HG03103 (cell line): Measurements from ENCODE around the gene DIAPH3.
"Not testable (repeated sequence)": the region's sequence is repeated elsewhere in the genome, so short reads cannot be mapped to it uniquely, and the experiment has no call there.

Experiments
- ATAC-seq: cut with Tn5 transposase; IDR thresholded peaks from one replicate; pipeline ENCODE4 v1.9.1; 2021; ENCODE audit warnings: low read depth; ENCODE audit not compliant: unreplicated experiment

The DIAPH3 gene, protein sequence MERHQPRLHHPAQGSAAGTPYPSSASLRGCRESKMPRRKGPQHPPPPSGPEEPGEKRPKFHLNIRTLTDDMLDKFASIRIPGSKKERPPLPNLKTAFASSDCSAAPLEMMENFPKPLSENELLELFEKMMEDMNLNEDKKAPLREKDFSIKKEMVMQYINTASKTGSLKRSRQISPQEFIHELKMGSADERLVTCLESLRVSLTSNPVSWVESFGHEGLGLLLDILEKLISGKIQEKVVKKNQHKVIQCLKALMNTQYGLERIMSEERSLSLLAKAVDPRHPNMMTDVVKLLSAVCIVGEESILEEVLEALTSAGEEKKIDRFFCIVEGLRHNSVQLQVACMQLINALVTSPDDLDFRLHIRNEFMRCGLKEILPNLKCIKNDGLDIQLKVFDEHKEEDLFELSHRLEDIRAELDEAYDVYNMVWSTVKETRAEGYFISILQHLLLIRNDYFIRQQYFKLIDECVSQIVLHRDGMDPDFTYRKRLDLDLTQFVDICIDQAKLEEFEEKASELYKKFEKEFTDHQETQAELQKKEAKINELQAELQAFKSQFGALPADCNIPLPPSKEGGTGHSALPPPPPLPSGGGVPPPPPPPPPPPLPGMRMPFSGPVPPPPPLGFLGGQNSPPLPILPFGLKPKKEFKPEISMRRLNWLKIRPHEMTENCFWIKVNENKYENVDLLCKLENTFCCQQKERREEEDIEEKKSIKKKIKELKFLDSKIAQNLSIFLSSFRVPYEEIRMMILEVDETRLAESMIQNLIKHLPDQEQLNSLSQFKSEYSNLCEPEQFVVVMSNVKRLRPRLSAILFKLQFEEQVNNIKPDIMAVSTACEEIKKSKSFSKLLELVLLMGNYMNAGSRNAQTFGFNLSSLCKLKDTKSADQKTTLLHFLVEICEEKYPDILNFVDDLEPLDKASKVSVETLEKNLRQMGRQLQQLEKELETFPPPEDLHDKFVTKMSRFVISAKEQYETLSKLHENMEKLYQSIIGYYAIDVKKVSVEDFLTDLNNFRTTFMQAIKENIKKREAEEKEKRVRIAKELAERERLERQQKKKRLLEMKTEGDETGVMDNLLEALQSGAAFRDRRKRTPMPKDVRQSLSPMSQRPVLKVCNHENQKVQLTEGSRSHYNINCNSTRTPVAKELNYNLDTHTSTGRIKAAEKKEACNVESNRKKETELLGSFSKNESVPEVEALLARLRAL

DNA sequence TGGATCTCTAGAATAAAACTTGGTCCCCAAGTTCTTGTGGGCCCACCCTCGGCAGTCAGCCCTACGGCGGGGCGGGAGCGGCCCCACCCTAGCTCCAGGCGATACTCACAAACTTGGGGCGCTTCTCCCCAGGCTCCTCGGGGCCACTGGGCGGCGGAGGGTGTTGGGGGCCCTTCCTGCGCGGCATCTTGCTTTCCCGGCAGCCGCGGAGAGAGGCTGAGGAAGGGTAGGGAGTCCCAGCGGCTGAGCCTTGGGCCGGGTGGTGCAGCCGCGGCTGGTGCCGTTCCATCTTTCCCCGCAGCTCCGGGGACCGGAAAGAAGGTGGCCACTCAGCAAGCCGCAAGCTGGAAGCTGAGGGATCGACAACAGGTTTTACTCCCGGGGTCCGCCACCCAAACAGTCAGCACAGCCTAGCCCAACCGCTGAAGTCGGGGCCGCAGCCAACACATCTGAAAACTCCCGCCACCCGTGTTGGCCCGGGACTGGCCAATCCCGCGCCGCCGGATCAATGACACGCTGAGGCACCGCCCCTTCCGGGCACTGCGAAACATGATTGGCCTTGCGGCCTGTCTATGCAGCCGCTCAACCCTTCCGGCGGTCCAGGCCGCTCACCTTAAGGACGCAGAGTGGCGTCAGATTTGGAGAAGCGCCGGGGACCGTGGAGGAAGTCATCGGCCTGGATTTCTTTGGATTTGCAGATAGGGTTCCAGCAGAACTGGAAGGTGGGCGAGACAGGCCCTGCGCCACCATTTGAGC is at the start of gene DIAPH3:
TSS of gene DIAPH3 (minus strand) at position 451 of the 756 bp plus-strand sequence. CDS start at position 289, 162 bp downstream.
- peak; percentile 100 for ATAC-seq

DNA sequence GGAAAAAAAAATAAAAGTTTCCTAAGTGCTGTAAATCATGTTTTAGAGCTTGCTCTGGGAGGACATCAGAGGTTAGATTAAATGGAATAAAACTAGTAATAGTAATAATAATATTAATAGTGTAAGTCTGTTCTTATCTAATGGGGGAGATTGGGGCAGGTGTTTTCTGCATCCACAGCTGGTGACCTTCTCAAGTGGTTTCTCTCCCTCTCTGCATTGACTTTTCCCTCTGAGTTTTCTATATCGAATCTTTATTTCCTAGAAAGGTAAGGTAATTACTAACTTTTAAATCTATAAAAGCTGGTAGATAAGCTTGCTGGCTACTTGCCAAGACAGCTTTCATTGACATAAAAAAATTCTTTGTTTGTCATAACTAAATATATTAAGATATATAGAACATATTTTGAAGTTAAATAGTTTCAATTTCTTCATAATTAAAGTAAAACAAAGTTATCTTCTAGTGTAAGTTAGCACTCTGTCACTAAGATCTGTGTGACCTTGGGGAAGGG is 49.6 kb upstream of the DIAPH3 start:
- ATAC-seq = no peak

DNA sequence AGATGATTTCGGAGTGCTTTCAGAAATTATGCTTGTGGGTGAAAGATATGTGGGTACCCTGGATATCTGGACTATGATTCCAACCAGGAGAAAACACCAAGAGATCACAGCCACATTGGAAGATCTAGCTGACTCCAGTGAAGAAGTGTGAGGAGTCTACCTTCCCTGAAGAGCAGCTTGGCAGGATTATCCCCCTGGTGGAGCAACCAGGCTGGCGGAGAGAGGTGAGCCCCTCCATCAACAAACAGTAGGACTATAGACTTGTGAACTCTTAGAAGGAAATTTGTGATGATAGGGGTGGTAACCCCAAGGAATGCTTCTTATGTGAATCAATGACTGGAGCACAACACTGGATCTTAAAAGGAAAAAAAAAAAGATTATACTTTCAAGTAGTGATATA is 47.8 kb upstream of the DIAPH3 start:
- no peak for ATAC-seq

DNA sequence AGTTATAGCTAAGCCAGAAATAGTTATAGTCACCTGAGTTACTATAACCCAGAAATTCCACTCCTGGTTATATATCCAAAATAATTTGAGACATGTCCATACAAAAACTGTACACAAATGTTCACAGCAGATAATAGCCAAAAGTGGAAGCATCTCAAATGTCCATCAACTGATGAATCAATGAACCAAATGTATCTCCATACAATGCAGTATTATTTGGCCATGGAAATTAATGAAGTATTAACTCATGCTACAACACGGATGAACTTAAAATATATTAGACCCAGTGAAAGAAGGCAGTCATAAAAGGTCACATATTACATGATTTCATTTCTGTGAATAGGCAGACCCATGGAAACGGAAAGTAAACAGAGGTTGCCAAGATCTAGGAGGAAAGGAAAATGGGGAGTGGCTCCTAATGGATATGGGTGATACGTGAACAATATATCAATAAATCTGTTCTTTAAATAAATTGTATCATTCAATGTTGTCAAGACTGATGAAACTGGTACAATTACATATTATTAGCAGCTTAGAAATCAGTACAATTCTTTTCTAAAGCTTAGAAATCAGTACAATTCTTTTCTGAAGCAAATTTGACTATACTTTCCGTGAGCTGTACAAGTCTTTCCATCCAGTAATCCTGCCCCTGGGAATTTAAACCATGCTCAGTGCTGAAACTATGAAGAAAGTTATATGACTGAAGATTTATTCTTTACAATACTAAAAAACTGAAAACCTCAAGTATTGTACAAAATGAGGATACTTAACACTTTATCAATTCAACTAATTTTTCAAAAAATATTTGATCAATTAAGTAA is 47.0 kb upstream of the DIAPH3 start:
- no peak for ATAC-seq

DNA sequence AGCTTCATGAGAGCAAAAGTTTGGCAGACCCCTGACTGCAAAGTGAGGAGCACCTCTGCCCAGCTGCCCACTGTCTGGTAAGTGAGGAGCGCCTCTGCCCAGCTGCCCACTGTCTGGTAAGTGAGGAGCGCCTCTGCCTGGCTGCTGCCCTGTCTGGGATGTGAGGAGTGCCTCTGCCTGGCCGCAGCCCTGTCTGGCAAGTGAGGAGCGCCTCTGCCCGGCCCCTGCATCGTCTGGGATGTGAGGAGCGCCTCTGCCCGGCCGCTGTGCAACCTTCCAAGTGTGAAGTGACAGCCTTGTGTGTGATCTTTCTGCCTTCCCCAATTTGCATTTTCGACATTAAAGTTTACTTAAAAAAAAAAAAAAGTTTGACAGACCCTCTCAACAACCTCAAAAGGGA is 41.8 kb upstream of the DIAPH3 start:
- ATAC-seq = not testable (repeated sequence)

DNA sequence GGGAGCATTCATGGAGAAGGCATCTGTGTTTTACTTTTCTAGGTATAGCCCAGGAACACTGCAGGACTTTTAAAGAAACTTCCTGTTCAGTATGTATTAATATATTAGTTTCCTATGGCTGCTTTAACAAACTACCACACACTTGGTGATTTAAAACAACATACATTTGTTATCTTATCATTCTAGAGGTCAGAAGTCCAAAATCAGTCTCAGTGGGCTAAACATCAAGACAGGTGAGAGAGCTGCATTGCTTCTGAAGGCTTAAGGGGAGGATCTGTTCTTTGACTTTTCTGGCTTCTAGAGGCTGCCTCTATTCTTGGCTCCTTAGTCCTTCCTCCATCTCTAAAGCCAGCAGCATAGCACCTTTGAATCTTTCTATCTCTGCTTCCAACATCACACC is 37.6 kb upstream of the DIAPH3 start:
- ATAC-seq = no peak

DNA sequence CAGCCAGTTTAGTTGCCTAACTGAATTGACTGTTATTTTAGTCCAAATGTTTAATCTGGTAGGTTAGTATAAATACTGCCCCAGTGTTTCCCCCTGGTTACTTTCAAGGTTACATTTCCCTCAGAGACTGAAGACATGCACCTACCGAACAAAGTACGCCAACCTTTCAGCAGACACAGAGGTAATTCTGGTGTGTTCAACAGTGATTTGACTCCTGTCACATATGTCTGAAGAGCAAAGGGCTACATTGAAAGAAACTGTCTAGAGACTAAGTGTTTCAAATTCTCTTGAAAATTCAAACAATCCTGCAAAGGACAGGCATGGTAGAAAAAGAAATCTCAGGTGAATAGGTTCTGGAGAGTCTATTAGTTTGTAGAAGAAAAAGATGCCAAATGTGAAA is 32.2 kb upstream of the DIAPH3 start:
- ATAC-seq = not testable (repeated sequence)

DNA sequence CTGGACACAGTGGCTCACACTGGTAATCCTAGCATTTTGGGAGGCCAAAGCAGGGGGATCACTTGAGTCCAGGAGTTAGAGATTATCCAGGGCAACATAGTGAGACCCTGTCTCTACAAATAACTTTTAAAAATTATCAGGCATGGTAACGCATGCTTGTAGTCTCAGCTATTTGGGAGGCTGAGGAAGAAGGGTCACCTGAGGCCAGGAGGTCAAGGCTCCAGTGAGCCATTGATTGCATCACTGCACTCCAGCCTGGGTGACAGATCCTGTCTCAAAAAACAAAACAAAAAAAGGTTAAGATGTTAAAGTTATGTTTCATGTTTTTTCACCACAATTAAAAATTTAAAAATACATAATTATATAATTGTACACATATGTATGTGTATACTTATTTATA is 19.2 kb upstream of the DIAPH3 start:
- ATAC-seq = no peak

DNA sequence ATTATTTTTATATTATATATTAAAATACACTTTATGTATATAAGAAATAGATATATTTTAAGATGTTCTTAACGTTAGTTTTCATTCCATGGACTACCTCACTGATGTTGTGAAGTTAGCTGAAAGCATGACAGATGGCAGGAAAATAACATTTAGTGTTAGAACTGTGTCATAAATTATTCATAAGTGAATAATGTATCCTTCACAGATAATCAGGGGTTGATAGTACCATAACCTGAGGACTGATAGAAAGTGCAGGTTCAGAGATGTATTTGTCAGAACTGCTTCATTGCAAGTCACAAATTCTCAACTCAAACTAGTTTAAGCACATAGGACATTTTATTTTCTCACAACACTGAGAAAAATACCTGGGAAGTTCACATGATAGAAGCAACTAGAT is 14.6 kb upstream of the DIAPH3 start:
- no peak for ATAC-seq

DNA sequence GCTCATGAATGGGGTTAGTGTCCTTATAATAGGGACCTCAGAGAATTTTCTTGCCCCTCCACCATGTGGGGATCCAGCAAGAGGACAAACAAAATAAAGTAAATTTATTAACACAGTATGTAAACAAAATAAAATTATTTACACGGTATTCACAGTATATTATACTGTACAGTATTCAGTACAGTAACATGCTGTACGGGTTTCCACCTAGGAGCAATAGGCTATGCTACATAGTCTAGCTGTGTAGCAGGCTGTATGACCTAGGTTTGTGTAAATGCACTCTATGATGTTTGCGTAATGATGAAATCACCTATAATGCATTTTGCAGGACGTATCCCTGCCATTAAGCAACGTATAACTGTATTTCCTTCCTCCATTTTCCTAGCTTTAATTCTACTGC is 11.8 kb upstream of the DIAPH3 start:
- no peak for ATAC-seq

DNA sequence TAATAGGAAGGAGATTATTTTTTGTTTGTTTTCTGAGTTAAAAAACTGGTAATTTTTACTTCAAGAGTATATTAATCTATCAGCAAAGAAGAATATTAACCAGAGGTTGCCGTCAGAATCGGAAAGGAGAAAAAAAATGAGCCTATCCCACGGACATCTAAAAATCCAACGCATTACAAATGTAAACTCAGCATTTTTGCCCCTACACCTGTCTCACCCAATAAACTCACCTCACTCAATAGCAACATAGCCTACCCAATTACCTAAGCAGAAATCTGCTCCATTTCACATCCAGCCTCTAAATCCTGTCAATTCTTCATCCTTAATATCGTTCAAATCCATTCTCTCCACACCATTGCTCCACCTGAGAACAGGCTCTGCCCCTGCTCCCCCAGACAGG is 10.4 kb upstream of the DIAPH3 start:
- no peak for ATAC-seq

DNA sequence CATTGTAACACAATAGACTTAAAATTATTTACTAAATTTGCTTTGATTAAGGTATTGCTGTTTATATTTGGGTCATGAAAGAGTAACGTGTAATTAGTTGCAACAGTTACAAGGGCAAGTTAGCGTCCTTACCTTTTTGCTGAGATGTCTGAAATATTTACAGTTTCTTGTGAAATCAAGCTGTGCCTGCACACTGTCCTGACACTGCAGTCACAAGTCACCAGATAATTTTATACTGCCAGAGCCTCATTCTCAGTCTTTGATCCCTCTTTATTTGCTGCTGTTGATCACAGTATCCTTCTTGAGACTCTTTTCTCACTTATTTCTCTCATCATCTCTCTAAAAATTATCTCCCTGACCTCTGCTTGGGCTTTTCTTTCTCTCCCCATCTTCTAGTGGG is 8.4 kb upstream of the DIAPH3 start:
- no peak for ATAC-seq

DNA sequence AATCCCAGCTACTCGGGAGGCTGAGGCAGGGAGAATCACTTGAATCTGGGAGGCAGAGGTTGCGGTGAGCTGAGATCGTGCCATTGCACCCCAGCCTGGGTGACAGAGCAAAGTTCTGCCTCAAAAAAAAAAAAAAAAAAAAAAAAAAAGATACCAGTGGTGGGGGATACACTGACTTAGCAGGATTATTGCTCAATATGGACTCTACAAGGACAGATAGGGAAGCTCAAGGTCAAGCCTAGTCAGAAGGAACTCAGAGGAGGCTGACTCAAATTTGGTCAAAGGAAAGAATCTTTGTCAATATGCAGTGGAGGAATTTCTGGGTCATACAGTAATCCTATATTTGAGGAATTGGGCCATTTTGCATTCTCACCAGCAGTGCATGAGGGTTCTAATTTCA is 6.7 kb upstream of the DIAPH3 start:
- ATAC-seq = no peak

DNA sequence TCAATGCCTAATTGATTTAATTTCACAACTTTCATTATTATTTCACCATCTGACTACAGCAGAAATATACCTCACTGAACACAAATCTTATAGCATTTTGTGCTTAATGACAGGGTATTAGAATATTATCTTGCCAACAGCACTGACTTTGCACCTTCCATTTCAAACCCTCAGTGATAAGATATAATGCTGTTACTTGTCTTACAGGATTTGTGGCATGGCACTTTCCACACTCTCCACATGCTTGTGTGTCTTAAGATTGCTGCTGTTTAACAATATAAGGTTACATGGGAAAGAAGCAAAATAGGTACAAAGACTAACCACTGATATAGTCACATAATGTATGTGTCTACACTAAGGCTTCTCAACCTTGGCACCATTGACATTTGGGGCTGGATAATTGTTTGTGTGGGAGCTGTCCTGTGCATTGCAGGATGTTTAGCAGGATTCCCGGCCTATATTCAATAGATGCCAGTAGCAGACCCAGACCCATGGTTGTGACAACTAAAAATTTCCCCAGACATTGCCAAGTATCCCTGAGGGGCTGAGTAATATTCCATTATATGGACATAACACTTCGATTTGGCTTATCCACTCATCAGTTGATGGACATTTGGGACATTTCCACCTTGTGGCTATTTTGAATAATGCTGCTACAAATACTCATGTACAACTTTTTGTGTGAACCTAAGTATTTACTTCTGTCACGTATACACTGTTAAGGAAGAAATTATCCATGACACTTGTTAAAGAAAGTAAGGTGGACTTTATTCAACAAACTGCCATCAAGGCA is 5.7 kb upstream of the DIAPH3 start:
- ATAC-seq = no peak

DNA sequence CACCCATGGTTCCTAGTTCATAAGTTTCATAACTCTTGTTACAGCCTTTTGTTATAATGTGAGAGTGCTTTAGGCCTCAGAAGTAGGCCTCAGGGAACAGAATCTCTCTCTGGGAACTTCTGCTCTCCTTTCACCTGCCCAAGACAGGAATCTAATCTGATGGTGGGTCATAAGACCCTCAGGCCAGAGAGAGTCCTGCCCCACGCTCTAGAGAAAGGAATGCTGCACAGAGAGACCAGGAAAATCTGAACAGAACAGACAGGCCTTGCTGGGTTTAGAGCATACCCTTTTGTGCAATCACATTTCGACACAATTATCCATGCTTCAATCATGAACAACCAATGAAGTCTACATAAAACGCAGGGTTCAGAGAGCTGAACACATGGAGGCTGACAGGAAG is 3.4 kb upstream of the DIAPH3 start:
- no peak for ATAC-seq

DNA sequence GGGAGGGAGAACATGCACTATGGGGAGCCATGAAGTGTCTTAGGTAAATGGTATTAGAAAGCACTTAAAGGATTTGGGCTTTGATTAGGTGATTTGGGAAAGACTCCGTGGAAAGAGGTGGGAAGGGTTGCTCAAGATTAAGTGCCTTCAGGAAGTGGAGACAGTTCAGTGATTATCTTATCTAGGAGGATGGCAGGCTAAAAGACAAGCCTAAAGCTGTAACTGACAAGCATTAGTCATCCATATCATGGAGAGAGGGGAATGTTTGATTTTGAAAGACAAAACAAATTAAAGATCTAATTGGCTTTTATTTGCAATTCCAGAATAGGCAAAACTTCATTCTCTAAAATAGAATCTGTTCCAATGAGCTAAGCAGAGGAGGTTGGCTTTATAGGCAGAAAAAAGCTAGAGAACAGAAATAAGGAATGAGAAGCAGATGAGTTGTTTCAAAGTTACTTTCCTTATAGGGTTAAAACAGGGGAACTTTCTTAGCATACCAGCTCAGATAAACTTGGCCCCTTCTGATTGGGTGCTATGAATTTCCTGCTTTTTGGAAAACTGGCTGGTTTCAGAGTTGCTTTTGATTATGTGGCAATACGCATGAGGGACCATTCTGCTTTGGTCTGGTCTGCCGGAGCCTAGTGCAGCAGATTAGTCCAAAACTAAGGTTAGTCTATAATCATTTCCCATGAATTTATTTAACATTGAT is 1.8 kb upstream of the DIAPH3 start:
- no peak for ATAC-seq

DNA sequence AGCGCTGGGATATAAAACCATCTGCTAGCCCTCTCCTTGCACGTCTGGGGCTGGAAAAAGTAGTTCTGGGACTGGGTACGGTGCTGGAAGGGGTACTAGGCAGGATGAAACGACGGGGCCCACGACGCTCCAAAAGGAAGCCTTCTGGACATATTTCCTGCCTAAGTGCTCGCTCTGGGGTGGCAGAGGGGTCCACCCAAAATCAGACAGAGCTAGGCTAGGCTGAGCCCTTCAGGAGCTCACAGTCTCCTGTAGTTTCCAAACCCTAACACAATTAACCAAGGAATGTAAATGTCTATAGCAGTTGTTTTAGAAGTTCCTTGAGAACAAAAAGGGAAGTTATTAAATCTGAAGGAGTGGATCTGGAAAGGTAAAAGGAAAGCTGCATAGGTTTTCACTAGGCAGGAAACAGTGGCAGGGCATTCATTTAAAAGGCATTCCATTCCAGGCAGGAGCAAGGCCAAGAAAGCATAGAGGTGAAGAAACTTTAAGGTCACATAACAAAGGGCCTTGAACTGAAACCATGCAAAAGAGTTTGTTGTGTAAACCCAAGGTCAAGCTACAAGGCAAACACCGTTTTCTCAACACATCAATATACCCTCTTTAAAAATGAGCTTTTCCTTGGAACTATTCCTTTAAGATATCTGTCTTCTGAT is 634 bp upstream of the DIAPH3 start:
- ATAC-seq = peak; percentile 17
